Muscle layer of colon (tissue), 2 donors: ENCODE data around the gene FAM229A.
A peak's percentile ranks its signal among the peaks of the same experiment; 100 is the strongest.

Experiments
- H3K27ac ChIP-seq: one replicate; pipeline ENCODE4 v1.7.0; 2013; ENCODE audit warnings: low read depth, mild to moderate bottlenecking, low read length, moderate library complexity
- H3K27me3 ChIP-seq, 2 donors: one replicate each; pipeline ENCODE4 v1.7.0; 2013; ENCODE audit warnings: low read length in 2 of 2, mild to moderate bottlenecking in 2 of 2; ENCODE audit not compliant: insufficient read depth in 2 of 2, control insufficient read depth in 1 of 2
- H3K36me3 ChIP-seq: one replicate; pipeline ENCODE4 v1.7.0; 2013; ENCODE audit warnings: mild to moderate bottlenecking, low read length; ENCODE audit not compliant: insufficient read depth
- H3K4me1 ChIP-seq: one replicate; pipeline ENCODE4 v1.7.0; 2013; ENCODE audit warnings: mild to moderate bottlenecking, low read length; ENCODE audit not compliant: insufficient read depth
- H3K4me3 ChIP-seq, 2 donors: one replicate each; pipeline ENCODE4 v1.7.0; 2013; ENCODE audit warnings: low read length in 2 of 2, low read depth in 1 of 2, mild to moderate bottlenecking in 1 of 2, moderate library complexity in 1 of 2
- H3K9ac ChIP-seq: one replicate; pipeline ENCODE4 v1.7.0; 2013; ENCODE audit warnings: low read length
- H3K9me3 ChIP-seq: one replicate; pipeline ENCODE4 v1.7.0; 2013; ENCODE audit warnings: mild to moderate bottlenecking, low read length
- donor health status: abdominal sarcoma.
- donor health status: Adenocarcinoma of cecum.

The FAM229A gene

DNA sequence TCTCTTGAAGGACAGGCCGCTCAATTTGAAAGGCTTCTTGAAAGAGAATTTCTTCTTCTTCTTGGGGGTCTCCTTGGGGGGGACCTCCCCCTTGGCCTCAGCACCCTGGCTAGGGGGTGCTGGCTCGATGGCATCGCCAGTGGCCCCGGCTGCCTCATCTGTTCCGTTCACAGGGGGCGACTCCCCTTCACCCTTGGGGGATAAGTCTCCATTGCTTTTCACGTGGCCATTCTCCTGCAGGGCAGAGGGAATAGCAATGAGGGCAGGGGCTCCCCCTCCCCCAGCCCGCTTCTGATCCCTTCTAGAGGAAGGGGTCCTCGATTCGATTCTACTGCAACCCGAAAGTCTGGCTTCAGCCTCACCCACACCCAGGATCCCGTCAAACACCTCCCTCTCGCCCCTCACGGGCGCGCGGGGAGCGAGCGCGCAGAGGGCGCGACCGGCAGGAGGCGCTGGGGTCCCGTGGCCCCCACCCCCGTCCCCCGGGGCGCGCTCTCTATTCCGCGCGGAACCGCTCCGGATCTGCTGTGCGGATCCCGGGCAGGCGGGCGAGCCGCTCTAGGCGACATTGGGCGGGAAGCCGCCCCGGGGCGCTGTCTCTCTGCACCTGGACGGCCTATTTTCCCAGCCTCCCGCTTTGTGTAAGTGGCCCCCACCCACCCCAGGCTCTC lies 27.3 kb downstream of the FAM229A start:
- no peak overlapping the region for H3K27ac ChIP-seq
- peaks cover 7% of the 10 kb centered on the region for H3K4me1 ChIP-seq
- H3K36me3 ChIP-seq = peaks cover 28% of the 10 kb centered on the region
- H3K27me3 ChIP-seq = peaks cover 0 to 7% of the 10 kb centered on the region in 2 donors
- no peaks in the 10 kb centered on the region for H3K9me3 ChIP-seq
- H3K4me3 ChIP-seq = peak overlapping the region; percentile 50 to 64
- no peak overlapping the region for H3K9ac ChIP-seq

DNA sequence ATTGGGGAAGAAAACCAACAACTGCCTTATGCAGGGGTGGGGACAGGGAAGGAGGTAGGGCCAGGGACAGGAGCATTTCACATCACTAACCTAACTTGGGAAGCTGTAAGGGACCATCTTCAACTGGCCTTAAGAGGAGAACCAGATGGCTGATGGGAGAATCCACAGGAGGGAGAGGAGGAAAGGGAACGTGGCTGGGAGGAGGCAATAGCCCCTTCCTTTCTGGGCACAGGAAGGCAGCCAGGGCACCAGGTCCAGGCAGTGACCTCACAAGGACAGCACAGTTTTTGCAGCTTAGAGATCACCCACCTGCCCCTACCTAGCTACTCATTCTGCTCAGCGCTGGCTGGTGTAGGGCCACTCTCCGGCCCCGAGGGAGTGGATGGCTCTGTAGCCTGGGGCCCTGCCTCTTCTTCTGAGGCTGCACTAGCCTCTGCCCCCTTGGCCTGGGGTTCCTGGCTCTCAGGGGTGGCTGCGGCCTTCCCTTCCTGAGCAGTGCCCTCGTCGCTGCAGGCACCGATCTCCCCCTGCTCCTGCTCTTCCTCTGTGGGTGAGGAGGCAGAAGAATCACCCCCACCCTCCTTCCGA lies 27.9 kb downstream of the FAM229A start:
- H3K27ac ChIP-seq = no peak overlapping the region
- H3K36me3 ChIP-seq = peaks cover 35% of the 10 kb centered on the region
- peaks cover 7% of the 10 kb centered on the region for H3K4me1 ChIP-seq
- no peaks in the 10 kb centered on the region for H3K9me3 ChIP-seq
- no peak overlapping the region for H3K9ac ChIP-seq
- H3K27me3 ChIP-seq = peaks cover 0 to 7% of the 10 kb centered on the region in 2 donors
- H3K4me3 ChIP-seq = peak overlapping the region; percentile 50 to 64

DNA sequence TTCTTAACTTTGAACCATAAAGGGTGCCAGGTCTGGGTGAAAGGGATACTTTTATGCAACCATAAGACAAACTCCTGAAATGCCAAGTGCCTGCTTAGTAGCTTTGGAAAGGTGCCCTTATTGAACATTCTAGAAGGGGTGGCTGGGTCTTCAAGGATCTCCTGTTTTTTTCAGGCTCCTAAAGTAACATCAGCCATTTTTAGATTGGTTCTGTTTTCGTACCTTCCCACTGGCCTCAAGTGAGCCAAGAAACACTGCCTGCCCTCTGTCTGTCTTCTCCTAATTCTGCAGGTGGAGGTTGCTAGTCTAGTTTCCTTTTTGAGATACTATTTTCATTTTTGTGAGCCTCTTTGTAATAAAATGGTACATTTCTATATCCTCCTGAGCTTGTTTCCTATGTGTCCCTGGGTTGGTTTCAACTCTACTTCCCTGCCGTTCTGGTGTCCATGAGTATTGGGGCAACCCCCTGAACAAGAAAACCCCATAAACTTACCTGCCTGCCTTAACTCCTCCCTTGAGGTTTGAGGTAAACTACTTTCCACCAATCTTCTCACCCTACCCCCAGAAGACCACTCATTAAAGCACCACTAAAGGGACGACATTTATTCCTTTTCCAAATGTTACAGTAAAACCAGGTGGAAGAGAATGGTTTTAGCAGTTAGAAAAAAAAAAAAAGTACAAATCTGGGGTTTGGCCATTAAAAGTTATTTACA lies 28.9 kb downstream of the FAM229A start:
- Histone ChIP-seq H3K27ac (no peak overlapping the region), H3K9ac (no peak overlapping the region), H3K4me3 (no peak overlapping the region), H3K36me3 (peaks cover 44% of the 10 kb centered on the region), H3K4me1 (peaks cover 7% of the 10 kb centered on the region), H3K9me3 (no peaks in the 10 kb centered on the region), H3K27me3 (peaks cover 0 to 7% of the 10 kb centered on the region in 2 donors)

GRCh38 chr1:32332290-32333079 lies 29.8 kb downstream of the FAM229A start:
- H3K9ac ChIP-seq = no peak overlapping the region
- H3K4me1 ChIP-seq = peaks cover 7% of the 10 kb centered on the region
- peaks cover 52% of the 10 kb centered on the region for H3K36me3 ChIP-seq
- H3K27ac ChIP-seq = no peak overlapping the region
- H3K9me3 ChIP-seq = no peaks in the 10 kb centered on the region
- peaks cover 0 to 7% of the 10 kb centered on the region in 2 donors for H3K27me3 ChIP-seq
- H3K4me3 ChIP-seq = no peak overlapping the region

DNA sequence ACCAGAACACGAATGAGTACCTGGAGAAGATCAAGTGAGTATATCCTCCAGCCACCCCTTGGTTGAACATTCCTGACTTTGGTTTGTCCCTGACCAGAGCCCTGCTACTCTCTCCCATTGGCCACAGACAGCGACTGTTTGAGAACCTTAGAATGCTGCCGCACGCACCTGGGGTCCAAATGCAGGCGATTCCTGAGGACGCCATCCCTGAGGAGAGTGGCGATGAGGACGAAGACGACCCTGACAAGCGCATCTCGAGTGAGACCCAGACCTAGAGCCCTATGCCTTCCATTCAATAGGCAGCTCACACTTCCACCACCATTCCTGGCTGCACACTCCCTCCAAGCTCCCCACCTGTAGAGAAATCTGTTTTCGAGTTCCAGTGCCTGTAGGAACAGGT lies 30.7 kb downstream of the FAM229A start:
- H3K9ac ChIP-seq = no peak overlapping the region
- H3K27ac ChIP-seq = no peak overlapping the region
- peaks cover 0 to 7% of the 10 kb centered on the region in 2 donors for H3K27me3 ChIP-seq
- peaks cover 7% of the 10 kb centered on the region for H3K4me1 ChIP-seq
- H3K4me3 ChIP-seq = no peak overlapping the region
- H3K36me3 ChIP-seq = peaks cover 60% of the 10 kb centered on the region
- no peaks in the 10 kb centered on the region for H3K9me3 ChIP-seq

- Histone ChIP-seq H3K27me3 (peaks cover 0 to 7% of the 10 kb centered on the region in 2 donors), H3K9me3 (no peaks in the 10 kb centered on the region), H3K27ac (no peak overlapping the region), H3K4me3 (no peak overlapping the region), H3K4me1 (peaks cover 7% of the 10 kb centered on the region), H3K36me3 (peaks cover 60% of the 10 kb centered on the region), H3K9ac (no peak overlapping the region)
These were observed 31.6 kb downstream of the FAM229A start for GRCh38 chr1:32330558-32331151.

DNA sequence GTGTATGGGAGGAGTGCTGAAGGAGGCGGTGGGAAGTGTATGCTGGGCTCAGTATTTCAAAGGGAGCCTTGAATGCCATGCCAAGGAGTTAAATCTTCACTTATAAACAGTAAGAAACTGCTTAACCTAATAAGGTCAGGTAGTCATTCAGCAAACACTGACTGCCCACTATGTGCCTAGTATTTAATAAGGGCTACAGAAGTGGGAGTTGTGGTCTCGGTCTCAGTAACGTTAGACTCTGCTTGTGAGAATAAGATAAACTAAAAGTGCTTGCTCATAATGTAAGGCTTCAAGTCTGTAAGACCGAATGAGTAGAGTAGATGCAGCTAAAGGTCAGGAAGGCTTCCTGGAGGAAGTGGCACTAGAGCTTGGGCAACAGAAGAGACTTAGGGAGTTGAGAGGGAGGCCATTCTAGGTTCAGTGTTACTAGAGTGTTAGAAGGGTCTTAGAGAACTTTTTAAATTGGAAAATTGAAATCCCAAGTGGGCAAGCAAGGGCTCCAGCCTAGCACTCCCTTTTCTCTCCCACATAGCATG lies 32.3 kb downstream of the FAM229A start:
- Histone ChIP-seq H3K4me3 (no peak overlapping the region), H3K27ac (no peak overlapping the region), H3K9me3 (no peaks in the 10 kb centered on the region), H3K36me3 (peaks cover 60% of the 10 kb centered on the region), H3K27me3 (peaks cover 0 to 7% of the 10 kb centered on the region in 2 donors), H3K4me1 (peaks cover 7% of the 10 kb centered on the region), H3K9ac (no peak overlapping the region)

DNA sequence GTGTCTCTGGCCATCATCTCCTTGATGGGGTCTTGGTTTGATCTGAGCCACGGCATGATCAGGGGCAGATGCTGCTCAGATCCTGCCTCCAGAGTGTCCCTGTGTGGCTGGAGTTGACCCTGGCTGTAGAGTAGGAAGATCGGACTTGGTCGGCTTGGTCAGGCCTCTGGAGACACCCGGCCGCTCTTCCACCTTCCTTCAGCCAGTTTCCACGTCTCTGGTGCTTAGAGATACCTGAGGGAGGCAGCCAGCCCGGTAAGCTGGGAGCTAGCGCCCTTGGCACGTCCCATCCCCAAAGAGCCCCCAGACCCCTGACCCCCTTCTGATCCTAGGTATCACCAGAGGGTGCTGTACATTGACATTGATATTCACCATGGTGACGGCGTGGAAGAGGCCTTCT lies 35.1 kb downstream of the FAM229A start:
- Histone ChIP-seq H3K4me3 (no peak overlapping the region), H3K27me3 (no peaks in the 10 kb centered on the region), H3K36me3 (peaks cover 54% of the 10 kb centered on the region), H3K27ac (no peak overlapping the region), H3K9me3 (no peaks in the 10 kb centered on the region), H3K4me1 (no peaks in the 10 kb centered on the region), H3K9ac (no peak overlapping the region)

- Histone ChIP-seq H3K9me3 (no peaks in the 10 kb centered on the region), H3K27me3 (no peaks in the 10 kb centered on the region), H3K4me1 (no peaks in the 10 kb centered on the region), H3K36me3 (peaks cover 27% of the 10 kb centered on the region), H3K9ac (no peak overlapping the region), H3K4me3 (no peak overlapping the region), H3K27ac (no peak overlapping the region)
These were observed 40.5 kb downstream of the FAM229A start for GRCh38 chr1:32321712-32322291.

- Histone ChIP-seq H3K36me3 (peaks cover 29% of the 10 kb centered on the region), H3K27ac (no peak overlapping the region), H3K27me3 (no peaks in the 10 kb centered on the region), H3K9ac (no peak overlapping the region), H3K4me1 (no peaks in the 10 kb centered on the region), H3K4me3 (no peak overlapping the region), H3K9me3 (no peaks in the 10 kb centered on the region)
These were observed 44.0 kb downstream of the FAM229A start for GRCh38 chr1:32318127-32318869.
